ENCODE results near the gene SAE1. TPM values are rescaled to one million over a fixed set of nuclear protein-coding genes. Genes with fewer than 3 reads are reported as not detected.
A peak's percentile ranks its signal among the peaks of the same experiment; 100 is the strongest.

SAE1 gene
- total RNA-seq, 1 donor from 2014 or later = 114 TPM

GRCh38 chr19:47120470-47121067, 10.1 kb upstream of the SAE1 start:
- no peaks in the 10 kb centered on the region for H3K27me3 ChIP-seq (ENCODE audit: control insufficient read depth, insufficient read depth, low read length)
- no peak for DNase-seq (ENCODE audit: low read depth)
- no peak for TF ChIP-seq CTCF (IDR thresholded peaks at IDR 0.05; ENCODE audit: insufficient read depth, low read length, poor library complexity, severe bottlenecking)
- no peaks in the 10 kb centered on the region for H3K36me3 ChIP-seq (ENCODE audit: control insufficient read depth, insufficient read depth, low read length)
- H3K4me3 ChIP-seq (ENCODE audit: low read depth, low read length) = no peak overlapping the region

GRCh38 chr19:47122359-47123335, 8.0 kb upstream of the SAE1 start:
- Histone ChIP-seq H3K27me3 (ENCODE audit: control insufficient read depth, insufficient read depth, low read length) (no peaks in the 10 kb centered on the region), H3K36me3 (ENCODE audit: control insufficient read depth, insufficient read depth, low read length) (no peaks in the 10 kb centered on the region), H3K4me3 (ENCODE audit: low read depth, low read length) (no peak overlapping the region)
- TF ChIP-seq CTCF (IDR thresholded peaks at IDR 0.05; ENCODE audit: insufficient read depth, low read length, poor library complexity, severe bottlenecking) = no peak
- DNase-seq (ENCODE audit: low read depth) = no peak

- no peak for TF ChIP-seq CTCF (IDR thresholded peaks at IDR 0.05; ENCODE audit: insufficient read depth, low read length, poor library complexity, severe bottlenecking)
- no peaks in the 10 kb centered on the region for H3K36me3 ChIP-seq (ENCODE audit: control insufficient read depth, insufficient read depth, low read length)
Observed at GRCh38 chr19:47123406-47123805, 7.2 kb upstream of the SAE1 start.

GRCh38 chr19:47124937-47125668, 5.5 kb upstream of the SAE1 start:
- TF ChIP-seq CTCF (IDR thresholded peaks at IDR 0.05; ENCODE audit: insufficient read depth, low read length, poor library complexity, severe bottlenecking) = peak; percentile 55
- Histone ChIP-seq H3K36me3 (ENCODE audit: control insufficient read depth, insufficient read depth, low read length) (no peaks in the 10 kb centered on the region), H3K4me3 (ENCODE audit: low read depth, low read length) (no peak overlapping the region), H3K27me3 (ENCODE audit: control insufficient read depth, insufficient read depth, low read length) (no peaks in the 10 kb centered on the region)
- DNase-seq (ENCODE audit: low read depth) = no peak

More at GRCh38 chr19:47123406-47123805, 7.2 kb upstream of the SAE1 start:
- no peaks in the 10 kb centered on the region for H3K27me3 ChIP-seq (ENCODE audit: control insufficient read depth, insufficient read depth, low read length)
- no peak overlapping the region for H3K4me3 ChIP-seq (ENCODE audit: low read depth, low read length)
- no peak for DNase-seq (ENCODE audit: low read depth)

DNA sequence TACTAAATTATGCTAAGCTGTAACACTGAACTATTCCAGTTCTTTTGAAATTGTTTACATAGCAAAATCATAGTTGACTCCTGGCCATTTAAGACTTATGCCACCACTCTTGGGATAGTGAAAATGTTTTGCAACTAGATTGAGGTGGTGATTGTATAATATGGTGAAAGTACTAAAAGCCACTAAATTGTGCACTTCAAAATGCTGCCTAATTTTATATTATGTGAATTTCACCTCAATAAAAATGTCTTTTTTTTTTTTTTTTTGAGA, 5.0 kb upstream of the SAE1 start:
- TF ChIP-seq CTCF (IDR thresholded peaks at IDR 0.05; ENCODE audit: insufficient read depth, low read length, poor library complexity, severe bottlenecking) = no peak
- H3K36me3 ChIP-seq (ENCODE audit: control insufficient read depth, insufficient read depth, low read length) = no peaks in the 10 kb centered on the region
- H3K4me3 ChIP-seq (ENCODE audit: low read depth, low read length) = no peak overlapping the region
- DNase-seq (ENCODE audit: low read depth) = no peak
- H3K27me3 ChIP-seq (ENCODE audit: control insufficient read depth, insufficient read depth, low read length) = no peaks in the 10 kb centered on the region
